Omental fat pad (tissue), 4 donors: ENCODE measurements around the gene MYH9. TPM values are rescaled to one million over a fixed set of nuclear protein-coding genes. Genes with fewer than 3 reads are reported as not detected.

Source experiments
- ATAC-seq: fragments of 150-250 bp; one replicate; pipeline ENCODE4 v1.9.1; 2016; ENCODE audit warnings: mild to moderate bottlenecking, moderate library complexity; ENCODE audit not compliant: low FRiP score
- DNase-seq: peaks from one replicate; pipeline ENCODE4 v3.0.0-alpha.2; 2019; ENCODE audit warnings: low spot score
- CTCF ChIP-seq, 3 donors: fragments of 450-650 bp; IDR thresholded peaks; one replicate each; pipeline ENCODE4 v1.5.1; 2016 to 2017; ENCODE audit warnings: antibody characterized with exemption in 3 of 3, mild to moderate bottlenecking in 3 of 3, moderate library complexity in 2 of 3
- total RNA-seq, 4 donors: library from RNA; depleted of rRNA; stranded (reverse); fragments of >200 nt; gene quantifications; one replicate each; pipeline ENCODE4 v1.1.0, GENCODE V29; 2016

The MYH9 gene
- total RNA-seq, 4 donors from 2014 or later: 225 to 463 (median 370) TPM

- TF ChIP-seq CTCF (IDR thresholded peaks at IDR 0.05): no peak
- ATAC-seq: no peak
- DNase-seq: no peak
These were observed 53.5 kb downstream of the MYH9 start for GRCh38 chr22:36334081-36334820.

- ATAC-seq: no peak
- no peak for DNase-seq
- no peak for TF ChIP-seq CTCF (IDR thresholded peaks at IDR 0.05)
These were observed 54.1 kb downstream of the MYH9 start for GRCh38 chr22:36333644-36334043.

GRCh38 chr22:36332623-36333332 lies 55.0 kb downstream of the MYH9 start:
- DNase-seq (no peak), ATAC-seq (no peak)
- TF ChIP-seq CTCF (IDR thresholded peaks at IDR 0.05): no peak

- no peak for ATAC-seq
- TF ChIP-seq CTCF (IDR thresholded peaks at IDR 0.05): no peak
These were observed 55.7 kb downstream of the MYH9 start for GRCh38 chr22:36331912-36332622.

GRCh38 chr22:36331306-36331911 lies 56.4 kb downstream of the MYH9 start:
- ATAC-seq (peak; percentile 19), DNase-seq (no peak)
- TF ChIP-seq CTCF (IDR thresholded peaks at IDR 0.05): no peak

More at GRCh38 chr22:36331912-36332622, 55.7 kb downstream of the MYH9 start:
- no peak for DNase-seq

GRCh38 chr22:36330655-36331305 lies 57.0 kb downstream of the MYH9 start:
- DNase-seq (no peak), ATAC-seq (no peak)
- TF ChIP-seq CTCF (IDR thresholded peaks at IDR 0.05): no peak
